H1 (cell line): ENCODE results near the gene ITGB7. TPM values are rescaled to one million over a fixed set of nuclear protein-coding genes. Genes with fewer than 3 reads are reported as not detected.

Source experiments
- polyA plus RNA-seq, 7 experiments: library from polyadenylated mRNA; depleted of rRNA in 3 of 7; stranded (reverse) in 5 of 7; unstranded in 2 of 7; fragments of >200 nt in 5 of 7; fragments of 200-250 nt in 2 of 7; gene quantifications; 1 replicate in 5 of 7; 2 replicates in 1 of 7; 4 replicates in 1 of 7; pipeline versions ENCODE4 v1.2.1 to v1.2.3, GENCODE V29; 2011 to 2013; ENCODE audit warnings: missing spikeins in 2 of 7, mixed read lengths in 2 of 7
- total RNA-seq: library from RNA; stranded (reverse); fragmentation: NEBNext Ultra II Directional; extraction: Animal tissue kit (Norgen Biotek cat#: 25700); gene quantifications from 2 replicates; pipeline ENCODE4 v1.2.1, GENCODE V29; 2021
- TF ChIP-seq, protein P1 (sequence below), 3 experiments: IDR thresholded peaks; 1 replicate in 2 of 3; 2 replicates in 1 of 3; pipeline versions ENCODE4 v1.5.1 to v1.6.1; 2011; ENCODE audit warnings: low read length in 3 of 3, mild to moderate bottlenecking in 3 of 3, inconsistent platforms in 2 of 3, low read depth in 1 of 3, moderate library complexity in 1 of 3; ENCODE audit not compliant: insufficient read depth in 1 of 3; ENCODE audit errors: control extremely low read depth in 1 of 3

The ITGB7 gene
- total and polyA plus RNA-seq, 2 of the 8 experiments (the other 6 are each of a cell fraction or from before 2014, with no cell fraction given): 0.35 to 0.54 TPM

GRCh38 chr12:53225635-53226424, 18.8 kb upstream of the ITGB7 start (continued):
- TF ChIP-seq, protein P1, sequence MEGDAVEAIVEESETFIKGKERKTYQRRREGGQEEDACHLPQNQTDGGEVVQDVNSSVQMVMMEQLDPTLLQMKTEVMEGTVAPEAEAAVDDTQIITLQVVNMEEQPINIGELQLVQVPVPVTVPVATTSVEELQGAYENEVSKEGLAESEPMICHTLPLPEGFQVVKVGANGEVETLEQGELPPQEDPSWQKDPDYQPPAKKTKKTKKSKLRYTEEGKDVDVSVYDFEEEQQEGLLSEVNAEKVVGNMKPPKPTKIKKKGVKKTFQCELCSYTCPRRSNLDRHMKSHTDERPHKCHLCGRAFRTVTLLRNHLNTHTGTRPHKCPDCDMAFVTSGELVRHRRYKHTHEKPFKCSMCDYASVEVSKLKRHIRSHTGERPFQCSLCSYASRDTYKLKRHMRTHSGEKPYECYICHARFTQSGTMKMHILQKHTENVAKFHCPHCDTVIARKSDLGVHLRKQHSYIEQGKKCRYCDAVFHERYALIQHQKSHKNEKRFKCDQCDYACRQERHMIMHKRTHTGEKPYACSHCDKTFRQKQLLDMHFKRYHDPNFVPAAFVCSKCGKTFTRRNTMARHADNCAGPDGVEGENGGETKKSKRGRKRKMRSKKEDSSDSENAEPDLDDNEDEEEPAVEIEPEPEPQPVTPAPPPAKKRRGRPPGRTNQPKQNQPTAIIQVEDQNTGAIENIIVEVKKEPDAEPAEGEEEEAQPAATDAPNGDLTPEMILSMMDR (IDR thresholded peaks at IDR 0.05; ENCODE audit: control extremely low read depth in 1 of 3, insufficient read depth in 1 of 3, low read depth in 1 of 3, low read length in 3 of 3): no peak
